Dedifferentiated amniotic fluid mesenchymal stem cell (primary cell): ENCODE measurements around the gene SOX1.

Experiments used
- DNase-seq: peaks from one replicate; pipeline ENCODE4 v3.0.0-alpha.2; 2016; ENCODE audit errors: extremely low spot score

Gene SOX1

DNA sequence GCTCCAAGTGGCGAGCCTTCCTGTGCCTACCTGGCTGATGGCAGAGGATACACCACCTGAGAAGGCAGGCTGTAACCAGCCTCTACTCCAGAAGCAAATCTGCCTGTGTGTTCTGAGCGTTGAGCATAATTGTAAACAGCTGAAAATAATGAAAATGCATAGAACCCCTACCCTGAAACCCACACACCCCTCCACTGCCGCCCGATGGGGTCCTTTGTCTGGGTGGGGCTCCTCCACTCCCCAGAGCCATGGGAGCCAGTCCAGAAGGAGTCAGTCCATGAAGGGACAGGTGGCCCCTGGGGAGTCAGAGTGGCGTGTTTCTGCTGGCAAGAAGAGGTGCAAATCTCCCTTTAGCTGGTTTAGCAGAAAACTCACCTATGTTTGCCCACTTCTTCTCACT lies 8.0 kb upstream of the SOX1 start:
- DNase-seq = no peak

DNA sequence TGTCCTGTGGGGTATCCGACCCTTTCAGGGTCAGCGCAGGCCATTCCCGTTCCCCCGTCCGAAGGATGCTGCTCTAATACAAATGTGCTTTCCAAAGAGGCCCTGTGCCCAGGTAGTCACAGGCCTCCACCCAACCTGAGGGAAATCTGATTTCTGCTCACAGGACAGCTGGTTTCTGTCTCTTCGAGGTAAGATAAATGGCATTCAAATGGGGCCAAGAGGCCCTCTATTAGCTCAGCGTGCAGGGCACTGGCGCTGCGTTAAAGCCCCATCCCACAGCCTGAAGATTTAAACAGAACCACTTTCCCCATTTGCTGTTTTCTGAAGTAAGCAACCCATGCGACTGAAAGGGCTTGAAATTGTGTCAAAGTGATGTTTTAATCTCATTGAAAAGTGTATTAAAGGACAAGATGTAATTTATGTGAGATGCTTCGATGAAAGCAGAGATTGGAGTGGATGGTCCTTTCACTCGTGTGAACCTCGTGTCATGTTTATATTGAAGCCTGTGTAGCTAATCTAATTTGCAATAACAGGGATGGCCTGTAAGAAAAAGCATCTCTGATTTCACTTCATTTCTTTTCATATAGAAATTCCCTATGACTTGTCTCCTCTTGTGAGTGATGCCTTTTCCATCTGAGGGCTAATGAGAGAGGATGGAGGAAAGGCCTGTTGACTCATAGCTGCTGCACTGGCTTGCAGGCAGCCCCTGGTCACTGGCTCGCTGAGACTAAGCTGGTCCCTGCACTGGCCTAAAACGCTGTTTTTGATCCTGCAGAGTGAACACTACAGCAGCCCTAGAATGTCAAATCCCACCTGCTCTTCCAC lies 7.3 kb upstream of the SOX1 start:
- DNase-seq = no peak

DNA sequence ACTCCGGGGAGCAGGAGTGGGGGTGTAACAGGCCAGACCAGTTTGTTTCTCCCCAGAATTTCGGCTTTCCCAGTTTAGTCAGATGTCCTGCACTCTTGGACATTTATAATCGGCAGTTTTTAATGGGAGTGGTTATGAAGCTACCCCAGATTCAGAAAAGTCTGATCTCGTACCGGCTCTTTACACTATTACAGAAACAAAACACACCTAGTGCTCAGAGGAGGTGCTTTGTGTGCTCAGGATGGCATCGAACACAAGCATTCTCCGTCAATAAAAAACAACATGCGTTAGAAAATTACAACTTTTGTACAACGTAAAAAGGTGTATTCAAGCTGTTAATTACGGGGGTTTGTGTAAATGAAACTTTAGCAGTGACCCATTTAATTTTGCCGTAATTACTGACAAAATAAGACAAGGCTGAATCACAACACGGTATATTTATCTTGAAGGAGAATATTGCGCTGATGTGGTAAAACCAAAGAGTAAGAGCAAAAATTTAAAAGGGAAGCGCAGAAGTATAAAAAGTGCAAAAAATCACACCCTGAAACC lies 6.6 kb upstream of the SOX1 start:
- DNase-seq = no peak

DNA sequence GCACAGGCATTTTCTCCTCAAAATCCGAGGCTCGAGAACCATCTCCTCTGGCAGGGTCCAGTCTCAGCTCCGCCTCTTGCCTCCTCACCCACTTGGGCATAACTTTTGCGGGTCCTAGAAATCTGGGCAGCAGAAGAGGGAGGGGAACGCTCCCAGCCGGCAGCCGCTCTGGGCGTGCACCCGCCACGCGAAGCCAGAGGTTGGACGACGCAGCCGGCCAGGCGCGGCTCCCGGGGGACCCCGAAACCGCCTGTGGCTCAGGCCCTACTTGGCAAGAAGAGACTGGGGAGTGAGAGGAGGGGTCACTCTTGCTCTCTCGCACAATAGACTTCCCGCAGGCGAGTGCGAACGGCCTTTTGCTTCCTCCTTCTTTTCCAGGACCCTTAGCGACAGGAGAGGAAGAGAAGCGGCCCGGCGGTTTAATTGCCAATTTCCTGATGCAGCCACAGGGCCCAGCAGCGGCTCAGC lies 6.0 kb upstream of the SOX1 start:
- no peak for DNase-seq

DNA sequence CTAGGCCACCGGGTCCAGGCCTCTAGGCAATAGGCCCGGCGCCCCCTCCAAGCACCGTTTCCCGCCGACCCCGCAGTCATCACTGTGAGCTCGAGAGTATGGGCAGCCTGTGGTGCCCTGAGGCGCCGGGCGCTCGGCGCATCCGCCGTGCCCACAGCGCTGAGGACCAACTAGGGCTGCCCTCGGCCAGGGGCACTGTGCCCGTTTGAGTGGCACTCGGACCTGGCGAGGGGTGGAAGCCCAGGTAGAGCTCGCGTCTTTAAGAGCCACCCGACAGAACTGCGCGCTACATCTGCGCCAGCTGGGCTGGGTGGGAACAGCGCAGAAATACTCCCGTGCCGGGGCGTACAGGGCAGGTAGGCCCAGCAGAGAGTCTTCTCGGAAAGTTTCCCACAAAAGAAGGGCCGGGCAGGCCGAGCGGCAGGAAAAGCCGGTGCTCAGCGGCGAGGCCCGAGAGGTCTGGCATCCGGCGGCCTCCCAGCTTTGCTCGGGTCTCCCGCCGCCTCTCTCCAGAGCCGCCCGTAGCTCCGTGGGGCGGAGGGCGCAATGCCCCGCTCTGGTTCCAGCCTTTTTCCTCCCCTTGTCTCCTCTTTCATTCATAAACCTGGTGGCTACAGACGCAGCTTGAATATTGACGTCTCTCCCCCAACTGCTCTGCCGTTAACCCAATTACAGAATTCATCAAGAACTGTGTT lies 5.4 kb upstream of the SOX1 start:
- no peak for DNase-seq

DNA sequence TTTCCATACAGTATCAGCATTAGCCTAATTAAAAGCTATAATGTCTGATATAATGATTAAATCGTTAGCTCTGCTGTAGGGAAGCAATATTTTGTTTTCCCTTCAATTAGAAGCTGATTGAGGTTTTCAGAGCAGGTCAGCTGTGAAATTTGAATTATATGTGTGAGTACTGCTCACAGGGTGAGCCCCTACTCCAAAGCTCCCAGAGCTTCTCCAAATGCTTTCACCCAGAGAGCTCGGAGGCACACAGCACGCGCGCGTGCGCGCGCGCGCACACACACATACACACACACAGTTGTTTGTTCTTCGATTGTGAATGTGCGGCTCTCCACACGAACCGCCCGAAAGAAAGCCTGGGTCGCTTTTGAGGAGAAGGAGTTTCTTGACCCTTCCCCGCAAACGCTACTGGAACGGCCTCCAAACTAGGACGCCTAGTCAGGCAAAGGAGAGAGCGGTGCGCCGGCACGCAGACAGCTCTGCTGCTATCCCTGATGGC lies 4.8 kb upstream of the SOX1 start:
- DNase-seq = no peak

DNA sequence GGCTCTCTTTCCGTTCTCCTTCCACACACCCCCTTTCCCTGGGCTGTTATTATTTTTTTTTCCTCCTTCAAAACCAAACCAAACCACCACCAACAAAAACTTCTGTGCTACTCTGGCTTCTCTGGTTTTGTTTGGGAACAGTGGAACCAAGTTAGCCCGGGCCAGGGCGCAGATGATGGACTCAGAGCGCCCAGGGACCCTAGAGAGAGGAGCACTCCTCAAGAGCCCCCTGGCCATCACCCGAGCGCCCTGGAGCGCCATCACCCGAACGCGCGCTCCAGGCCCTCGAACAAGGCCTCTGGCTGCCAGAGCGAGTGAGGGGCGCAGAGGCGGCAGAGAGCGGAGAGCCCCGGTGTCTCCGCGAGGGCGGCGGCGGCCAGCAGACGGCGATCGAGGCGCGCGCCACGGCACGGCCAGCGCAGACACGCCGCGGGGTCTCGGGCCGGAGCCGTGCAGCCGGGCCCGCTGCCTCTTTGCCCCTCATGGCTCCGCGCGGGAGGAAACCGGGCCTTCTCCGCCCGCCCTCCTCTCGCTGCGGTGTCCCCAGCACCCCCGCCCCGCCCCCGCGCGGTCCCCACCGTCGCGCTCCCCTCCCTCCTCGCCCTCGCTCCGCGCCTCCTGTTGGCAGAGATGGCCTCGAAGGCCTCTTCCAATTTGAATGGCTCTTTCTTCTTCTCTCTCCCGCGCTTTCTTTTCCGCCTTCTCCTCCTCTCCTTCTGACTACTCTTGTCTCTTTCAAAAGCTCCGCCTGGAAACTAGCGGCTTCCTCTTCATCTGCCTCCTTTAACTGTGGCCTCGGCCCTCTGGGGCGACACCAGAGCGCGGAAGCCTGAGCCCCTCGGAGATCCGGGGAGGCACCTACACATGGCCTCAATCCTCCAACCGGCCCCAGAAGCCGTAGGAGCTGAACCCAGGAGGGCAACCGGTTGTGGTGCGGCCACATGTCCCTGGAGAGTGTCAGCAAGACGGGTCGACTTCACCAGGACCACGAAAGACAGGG lies 4.1 kb upstream of the SOX1 start:
- no peak for DNase-seq

DNA sequence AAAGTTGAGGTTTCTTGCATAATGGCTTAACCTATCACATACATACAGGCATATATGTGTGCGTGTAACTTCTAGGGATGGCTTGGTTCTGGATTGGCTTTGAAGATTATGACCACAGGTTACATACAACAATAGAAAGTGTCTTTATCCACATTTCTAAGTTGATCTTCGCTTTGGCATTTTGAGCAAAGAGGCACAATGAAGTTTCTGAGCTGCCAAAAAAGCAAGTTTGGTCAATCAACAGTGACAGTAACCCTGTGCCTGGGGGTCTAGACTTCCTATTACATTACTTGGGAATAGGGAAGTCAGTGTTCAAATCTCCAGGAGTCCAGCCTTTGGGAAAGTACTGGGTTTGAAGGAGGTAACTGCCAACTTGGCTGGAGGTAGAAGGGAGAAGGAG lies 3.1 kb upstream of the SOX1 start:
- DNase-seq = no peak

DNA sequence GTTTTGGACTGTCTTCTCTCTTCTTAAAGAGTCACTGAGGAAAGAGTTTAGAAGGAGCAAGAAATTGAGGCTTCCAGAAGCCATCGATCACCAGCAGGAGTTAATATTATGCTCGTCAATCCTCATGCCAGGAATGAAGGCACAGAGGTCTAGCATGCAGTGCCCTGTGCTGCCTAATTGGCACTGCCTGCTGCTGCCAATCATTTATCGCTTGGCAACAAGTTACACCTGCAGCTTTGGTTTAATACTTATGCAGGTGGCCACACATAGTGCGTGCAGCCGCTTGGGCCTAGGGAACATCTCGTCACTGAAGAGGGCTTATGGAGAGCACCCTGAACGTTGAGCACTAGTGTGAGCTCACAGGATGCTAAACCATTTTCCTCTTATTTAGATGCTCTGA lies 2.7 kb upstream of the SOX1 start:
- DNase-seq = no peak

DNA sequence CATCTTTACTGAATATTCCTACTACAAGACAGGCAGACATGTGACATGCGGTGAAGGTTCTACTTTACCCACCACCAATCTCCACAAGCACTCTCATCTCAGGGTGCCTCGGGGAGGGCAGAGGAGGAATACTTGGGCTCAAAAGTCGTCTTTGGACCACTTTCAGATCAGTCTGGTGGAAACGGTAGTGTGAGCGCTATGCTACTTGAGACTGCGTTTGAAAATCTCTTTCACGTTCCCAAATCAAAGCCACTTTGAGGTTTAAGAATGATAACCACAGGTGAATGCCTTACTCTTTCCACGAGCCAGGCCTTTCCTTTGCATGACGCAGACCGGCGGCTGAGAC lies 1.5 kb upstream of the SOX1 start:
- DNase-seq = no peak

DNA sequence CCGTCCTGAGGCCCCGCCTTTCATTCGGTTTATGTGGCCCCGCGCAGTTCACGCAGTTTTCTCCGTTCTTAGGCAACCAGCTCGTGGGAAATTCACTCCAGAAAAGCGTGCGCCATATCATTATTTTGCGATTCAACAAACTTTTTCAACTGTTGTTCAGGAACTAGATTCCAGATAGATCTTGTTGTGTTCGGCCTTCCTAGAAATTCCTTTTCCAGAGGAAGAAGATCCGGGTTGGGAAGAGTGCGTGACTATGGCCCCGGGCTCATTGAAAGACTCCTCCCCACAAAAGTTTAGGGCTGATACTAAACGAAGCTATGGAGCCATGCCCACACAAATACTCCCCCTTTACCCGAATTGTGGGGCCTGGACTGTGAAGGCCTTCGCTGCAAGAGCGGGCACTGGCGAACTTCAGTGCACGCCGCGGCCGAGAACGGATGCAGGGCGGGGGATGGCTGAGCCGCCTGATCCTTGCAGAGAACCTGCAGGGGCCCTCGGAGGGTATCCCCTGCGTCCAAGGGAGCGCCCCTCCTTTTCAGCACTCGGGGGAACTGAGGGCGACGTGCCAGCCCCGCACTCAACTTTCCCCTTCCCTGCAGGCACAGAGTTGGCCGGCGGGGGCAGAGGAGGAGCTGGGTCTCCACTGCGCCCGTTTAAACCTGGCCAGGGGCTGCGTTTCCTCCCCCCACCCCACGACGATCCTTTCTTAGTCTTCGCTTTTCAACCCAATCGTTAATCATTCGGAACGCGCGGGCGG lies 904 bp upstream of the SOX1 start:
- DNase-seq = no peak

DNA sequence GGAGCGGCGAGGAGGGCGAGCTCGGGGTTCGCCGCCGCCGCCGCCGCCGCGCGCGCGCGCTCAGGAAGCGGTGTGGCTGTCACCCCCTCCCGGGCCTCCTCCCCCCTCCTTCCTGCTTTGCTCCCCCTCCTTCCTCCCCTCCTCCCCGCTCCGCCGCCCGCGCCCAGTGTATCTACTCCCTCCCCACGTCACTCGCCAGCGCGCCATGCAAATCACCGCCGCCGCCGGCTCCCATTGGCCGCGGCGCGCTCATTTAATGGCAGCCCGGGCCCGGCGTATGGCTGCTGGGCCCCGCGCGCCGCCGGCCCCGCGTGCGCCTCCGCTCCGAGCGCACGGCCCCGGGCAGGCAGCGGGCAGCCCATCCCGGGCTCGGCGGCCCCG lies 335 bp upstream of the SOX1 start:
- no peak for DNase-seq

DNA sequence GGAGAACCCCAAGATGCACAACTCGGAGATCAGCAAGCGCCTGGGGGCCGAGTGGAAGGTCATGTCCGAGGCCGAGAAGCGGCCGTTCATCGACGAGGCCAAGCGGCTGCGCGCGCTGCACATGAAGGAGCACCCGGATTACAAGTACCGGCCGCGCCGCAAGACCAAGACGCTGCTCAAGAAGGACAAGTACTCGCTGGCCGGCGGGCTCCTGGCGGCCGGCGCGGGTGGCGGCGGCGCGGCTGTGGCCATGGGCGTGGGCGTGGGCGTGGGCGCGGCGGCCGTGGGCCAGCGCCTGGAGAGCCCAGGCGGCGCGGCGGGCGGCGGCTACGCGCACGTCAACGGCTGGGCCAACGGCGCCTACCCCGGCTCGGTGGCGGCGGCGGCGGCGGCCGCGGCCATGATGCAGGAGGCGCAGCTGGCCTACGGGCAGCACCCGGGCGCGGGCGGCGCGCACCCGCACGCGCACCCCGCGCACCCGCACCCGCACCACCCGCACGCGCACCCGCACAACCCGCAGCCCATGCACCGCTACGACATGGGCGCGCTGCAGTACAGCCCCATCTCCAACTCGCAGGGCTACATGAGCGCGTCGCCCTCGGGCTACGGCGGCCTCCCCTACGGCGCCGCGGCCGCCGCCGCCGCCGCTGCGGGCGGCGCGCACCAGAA lies 1.1 kb downstream of the SOX1 start:
- no peak for DNase-seq

DNA sequence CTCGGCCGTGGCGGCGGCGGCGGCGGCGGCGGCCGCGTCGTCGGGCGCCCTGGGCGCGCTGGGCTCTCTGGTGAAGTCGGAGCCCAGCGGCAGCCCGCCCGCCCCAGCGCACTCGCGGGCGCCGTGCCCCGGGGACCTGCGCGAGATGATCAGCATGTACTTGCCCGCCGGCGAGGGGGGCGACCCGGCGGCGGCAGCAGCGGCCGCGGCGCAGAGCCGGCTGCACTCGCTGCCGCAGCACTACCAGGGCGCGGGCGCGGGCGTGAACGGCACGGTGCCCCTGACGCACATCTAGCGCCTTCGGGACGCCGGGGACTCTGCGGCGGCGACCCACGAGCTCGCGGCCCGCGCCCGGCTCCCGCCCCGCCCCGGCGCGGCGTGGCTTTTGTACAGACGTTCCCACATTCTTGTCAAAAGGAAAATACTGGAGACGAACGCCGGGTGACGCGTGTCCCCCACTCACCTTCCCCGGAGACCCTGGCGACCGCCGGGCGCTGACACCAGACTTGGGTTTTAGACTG lies 1.7 kb downstream of the SOX1 start:
- no peak for DNase-seq

DNA sequence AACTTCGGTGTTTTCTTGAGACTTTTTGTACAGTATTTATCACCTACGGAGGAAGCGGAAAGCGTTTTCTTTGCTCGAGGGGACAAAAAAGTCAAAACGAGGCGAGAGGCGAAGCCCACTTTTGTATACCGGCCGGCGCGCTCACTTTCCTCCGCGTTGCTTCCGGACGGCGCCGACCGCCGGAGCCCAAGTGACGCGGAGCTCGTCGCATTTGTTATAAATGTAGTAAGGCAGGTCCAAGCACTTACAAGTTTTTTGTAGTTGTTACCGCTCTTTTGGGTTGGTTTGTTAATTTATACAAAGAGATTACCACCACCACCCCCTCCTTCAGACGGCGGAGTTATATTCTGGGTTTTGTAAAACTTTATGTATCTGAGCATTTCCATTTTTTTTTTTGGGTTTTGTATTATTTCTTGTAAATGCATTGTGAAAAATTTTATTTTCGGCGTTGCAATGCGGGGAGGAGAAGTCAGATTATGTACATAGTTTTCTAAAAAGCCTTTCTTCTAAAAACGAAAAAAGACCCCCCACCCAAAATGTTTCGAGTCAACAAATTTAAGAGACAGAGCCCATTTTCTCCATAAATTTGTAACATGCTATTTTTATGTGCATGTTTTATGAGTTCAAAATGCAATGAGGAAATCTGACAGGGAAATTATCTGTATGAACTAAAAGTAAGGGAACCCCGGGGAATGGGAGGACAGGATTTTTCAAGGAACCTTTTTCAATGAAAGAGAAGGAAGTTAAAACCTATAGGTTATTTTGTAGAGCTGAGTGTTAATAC lies 2.3 kb downstream of the SOX1 start:
- no peak for DNase-seq

DNA sequence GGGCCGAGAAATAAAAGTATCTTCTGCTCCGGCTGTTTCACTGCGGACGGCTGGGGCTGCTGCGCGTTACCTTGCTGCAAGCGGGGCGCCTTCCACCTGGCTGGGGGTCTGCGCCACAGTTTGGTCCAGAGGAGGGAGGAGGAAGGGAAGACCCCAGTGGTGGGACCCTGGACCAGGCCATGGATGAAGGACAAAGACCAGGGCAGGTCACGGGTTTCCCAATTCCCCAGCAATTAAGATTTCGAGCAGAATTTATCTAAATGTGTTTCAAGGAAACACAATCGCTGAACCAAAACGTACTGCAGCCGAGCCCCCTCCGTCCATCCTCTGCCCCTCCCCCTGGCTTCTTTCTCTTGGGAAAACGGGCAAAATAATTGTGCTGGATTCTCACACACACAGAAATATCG lies 2.9 kb downstream of the SOX1 start:
- DNase-seq = no peak

DNA sequence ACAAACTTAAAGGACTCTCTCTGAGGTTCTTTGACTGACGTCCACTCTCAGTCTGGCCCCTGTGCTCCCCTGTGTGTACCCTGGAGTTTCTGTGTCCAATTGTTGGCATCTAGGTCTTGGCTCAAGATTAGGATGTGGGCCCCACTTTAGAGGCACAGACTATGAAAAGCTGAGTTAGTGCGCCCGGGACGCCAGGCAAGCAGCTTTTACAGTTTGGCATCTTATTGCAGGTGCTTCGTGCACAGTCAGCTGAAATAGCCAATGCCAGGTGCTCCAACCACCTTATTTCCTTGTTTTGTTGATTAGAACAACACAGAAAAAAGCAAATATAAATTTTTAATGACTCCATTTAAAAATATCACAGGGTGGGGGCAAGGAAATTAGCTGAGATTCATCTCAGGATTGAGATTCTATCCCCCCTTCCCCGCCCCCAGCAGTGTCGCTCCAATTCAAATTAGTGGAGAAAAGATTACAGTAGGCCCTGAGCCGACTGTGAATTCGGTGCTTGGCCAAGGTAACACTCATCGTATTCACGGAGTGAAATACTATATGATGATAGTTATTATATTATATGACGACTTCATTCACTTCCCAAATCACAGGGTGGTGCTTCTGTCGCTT lies 4.3 kb downstream of the SOX1 start:
- DNase-seq = no peak

DNA sequence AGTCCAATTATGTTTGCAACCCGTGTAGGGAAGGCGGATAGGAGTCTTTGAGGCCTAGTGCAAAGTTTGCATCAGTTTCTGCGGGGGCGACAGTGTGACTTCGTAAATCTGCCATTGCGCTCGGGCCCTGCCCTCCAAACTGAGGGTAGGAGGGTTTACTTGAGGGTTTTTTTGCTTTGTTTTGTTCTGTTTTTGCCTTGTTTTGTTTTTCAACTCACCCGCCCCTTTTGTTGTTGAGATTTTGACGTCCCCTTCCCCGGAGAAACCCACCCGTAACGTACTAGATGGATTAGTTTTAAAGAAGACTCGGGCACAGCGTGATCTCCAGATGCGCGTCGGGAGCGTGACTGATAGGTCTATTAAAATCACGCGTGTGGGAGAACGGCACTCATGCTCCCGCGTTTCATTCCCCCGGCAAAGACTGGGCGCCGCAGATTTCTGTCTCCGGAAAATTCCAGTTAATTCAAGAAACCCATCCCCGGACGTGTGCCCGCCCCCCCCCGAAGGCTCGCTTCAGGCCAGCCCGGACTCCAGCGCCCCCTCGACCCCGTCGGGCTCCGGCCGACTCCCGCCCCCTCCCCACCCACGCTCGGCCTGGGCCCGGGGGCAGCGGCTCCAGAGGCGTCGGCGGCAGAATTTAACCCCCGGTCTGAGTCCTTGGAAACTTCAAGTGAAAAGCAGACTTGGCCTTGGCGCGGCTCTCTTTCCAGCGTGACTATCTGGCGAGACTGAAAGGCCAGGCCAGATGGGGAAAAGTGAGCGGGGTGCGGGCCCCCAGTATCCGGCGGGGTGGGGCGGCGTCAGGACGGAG lies 5.0 kb downstream of the SOX1 start:
- no peak for DNase-seq
